Raji (cell line): ENCODE data around the gene VIM.

Experiments used
- POLR2A ChIP-seq: IDR thresholded peaks from 2 replicates; pipeline ENCODE4 v1.6.1; 2011; ENCODE audit warnings: low read depth, low read length, control low read depth; ENCODE audit not compliant: insufficient read depth

VIM gene

GRCh38 chr10:17257466-17258321 lies 29.7 kb downstream of the VIM start:
- no peak for TF ChIP-seq POLR2A

- TF ChIP-seq POLR2A = no peak
Observed at GRCh38 chr10:17262502-17262901, 34.5 kb downstream of the VIM start.

- TF ChIP-seq POLR2A = no peak
Observed at GRCh38 chr10:17263580-17263979, 35.5 kb downstream of the VIM start.

- TF ChIP-seq POLR2A = no peak
Observed at GRCh38 chr10:17265468-17265867, 37.4 kb downstream of the VIM start.

GRCh38 chr10:17272648-17273047 lies 44.6 kb downstream of the VIM start:
- TF ChIP-seq POLR2A = no peak

GRCh38 chr10:17273403-17273802 lies 45.4 kb downstream of the VIM start:
- no peak for TF ChIP-seq POLR2A

GRCh38 chr10:17276756-17277424 lies 48.8 kb downstream of the VIM start:
- no peak for TF ChIP-seq POLR2A

DNA sequence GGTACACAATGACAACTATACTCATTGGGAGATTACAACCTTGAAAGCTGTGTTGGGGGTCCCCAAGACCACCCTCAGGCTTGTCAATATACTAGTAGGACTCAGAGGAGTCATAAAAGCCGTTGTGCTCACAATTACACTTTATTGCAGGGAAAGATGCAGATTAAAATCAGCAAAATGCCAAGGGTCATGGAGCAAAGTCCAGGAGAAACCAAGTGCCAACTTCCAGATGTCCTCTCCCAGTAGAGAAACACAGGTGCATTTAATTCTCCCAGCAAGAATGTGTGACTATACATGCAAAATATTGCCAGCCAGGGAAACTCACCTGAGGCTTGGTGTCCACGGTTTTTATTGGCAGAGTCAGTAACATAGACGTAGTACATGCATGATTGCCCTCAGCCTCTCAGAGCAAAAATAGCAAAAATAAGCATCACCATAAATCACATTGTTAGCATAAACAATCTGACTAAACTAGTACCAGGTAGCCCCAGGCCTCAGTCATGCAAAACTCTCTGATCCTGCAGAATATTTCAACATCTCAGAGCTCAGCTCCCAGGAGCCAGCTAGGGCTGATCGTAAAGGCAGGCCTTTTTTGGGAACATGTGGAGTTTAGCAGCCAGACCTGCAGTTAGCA lies 50.7 kb downstream of the VIM start:
- TF ChIP-seq POLR2A = no peak

DNA sequence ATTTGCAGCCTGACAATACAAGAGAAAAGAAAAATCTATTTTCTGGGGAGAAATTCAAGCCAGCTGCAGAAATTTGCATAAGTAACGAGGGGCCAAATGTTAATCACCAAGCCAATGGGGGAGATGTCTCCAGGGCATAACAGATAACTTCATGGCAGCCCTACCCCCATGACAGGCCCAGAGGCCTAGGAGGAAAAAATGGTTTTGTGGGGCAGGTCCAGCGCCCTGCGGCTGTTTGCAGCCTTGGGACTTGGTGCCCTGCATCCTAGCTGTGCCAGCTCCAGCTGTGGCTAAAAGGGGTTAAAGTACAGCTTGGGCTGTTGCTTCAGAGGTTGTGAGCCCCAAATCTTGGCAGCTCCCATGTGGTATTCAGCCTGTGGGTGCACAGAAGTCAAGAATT lies 54.3 kb downstream of the VIM start:
- no peak for TF ChIP-seq POLR2A

- no peak for TF ChIP-seq POLR2A
Observed at GRCh38 chr10:17286562-17287550, 58.8 kb downstream of the VIM start.
